IMR-90 (cell line): ENCODE measurements around the gene TAF11L13. TPM values are rescaled to one million over a fixed set of nuclear protein-coding genes. Genes with fewer than 3 reads are reported as not detected.

ENCODE experiments used
- ATAC-seq: fragments of 200-7000 bp; cut with Tn5 transposase; 2 replicates; pipeline ENCODE4 v1.9.1; 2020; ENCODE audit warnings: low read depth, mild to moderate bottlenecking, moderate library complexity
- BruUV-seq: library from RNA; stranded (reverse); fragments of 400-500 nt; replicated peaks from 2 replicates; lab custom pipeline; 2021; lab: Mats Ljungman, UMichigan
- CTCF ChIA-PET: fragments of 300-600 bp; formaldehyde crosslinking; extraction: SDS; loops from one replicate; lab custom pipeline; 2021; ENCODE audit warnings: antibody characterized with exemption; lab: Yijun Ruan, JAX
- POLR2A ChIA-PET: fragments of 300-600 bp; sonication (Branson Sonifier 250); formaldehyde crosslinking; loops from one replicate; lab custom pipeline; 2022; ENCODE audit warnings: antibody characterized with exemption; ENCODE audit not compliant: unreplicated experiment; lab: Charles Lee
- DNase-seq: peaks from one replicate; pipeline ENCODE4 v3.0.0; 2013
- H2AFZ ChIP-seq: replicated peaks from 2 replicates; pipeline ENCODE3; 2013; ENCODE audit warnings: low read length, mild to moderate bottlenecking; ENCODE audit not compliant: poor library complexity
- H2AK5ac ChIP-seq: 2 replicates; pipeline ENCODE4 v1.6.1; 2013; ENCODE audit warnings: low read depth, low read length, inconsistent platforms
- H2AK9ac ChIP-seq: replicated peaks from 2 replicates; pipeline ENCODE3; 2013; ENCODE audit warnings: mild to moderate bottlenecking, low read depth, low read length, moderate library complexity; ENCODE audit not compliant: poor library complexity
- H2BK120ac ChIP-seq: 2 replicates; pipeline ENCODE4 v1.6.1; 2013; ENCODE audit warnings: low read depth, low read length, inconsistent platforms
- H2BK15ac ChIP-seq: 3 replicates; pipeline ENCODE4 v1.6.1; 2013; ENCODE audit warnings: low read depth, low read length, inconsistent platforms
- H2BK20ac ChIP-seq: 2 replicates; pipeline ENCODE4 v1.6.1; 2013; ENCODE audit warnings: low read depth, mild to moderate bottlenecking, inconsistent platforms, low read length, moderate library complexity
- H2BK5ac ChIP-seq: 2 replicates; pipeline ENCODE4 v1.6.1; 2013; ENCODE audit warnings: mild to moderate bottlenecking, low read depth, low read length, inconsistent platforms; ENCODE audit not compliant: poor library complexity, severe bottlenecking
- H3K14ac ChIP-seq: replicated peaks from 2 replicates; pipeline ENCODE4 v1.6.1; 2013; ENCODE audit warnings: low read depth, low read length, inconsistent platforms
- H3K18ac ChIP-seq: 2 replicates; pipeline ENCODE4 v1.6.1; 2013; ENCODE audit warnings: low read depth, low read length, control low read depth
- H3K23ac ChIP-seq: 2 replicates; pipeline ENCODE4 v1.6.1; 2013; ENCODE audit warnings: low read depth, low read length, inconsistent platforms
- H3K27ac ChIP-seq: 2 replicates; pipeline ENCODE4 v1.5.1; 2013; ENCODE audit warnings: mild to moderate bottlenecking, control low read depth, low read length; ENCODE audit not compliant: insufficient read depth
- H3K27me3 ChIP-seq: 2 replicates; pipeline ENCODE4 v1.6.1; 2013; ENCODE audit warnings: low read length; ENCODE audit not compliant: control insufficient read depth, insufficient read depth
- H3K36me3 ChIP-seq: 2 replicates; pipeline ENCODE4 v1.6.1; 2013; ENCODE audit warnings: low read length, mixed read lengths; ENCODE audit not compliant: control insufficient read depth, insufficient read depth
- H3K4ac ChIP-seq: 2 replicates; pipeline ENCODE4 v1.6.1; 2013; ENCODE audit warnings: low read depth, low read length, inconsistent platforms
- H3K4me1 ChIP-seq: 2 replicates; pipeline ENCODE4 v1.6.1; 2013; ENCODE audit warnings: low read length, mixed read lengths; ENCODE audit not compliant: control insufficient read depth, insufficient read depth
- H3K4me2 ChIP-seq: 2 replicates; pipeline ENCODE4 v1.6.1; 2013; ENCODE audit warnings: low read depth, mild to moderate bottlenecking, control low read depth, low read length, moderate library complexity
- H3K4me3 ChIP-seq: 2 replicates; pipeline ENCODE4 v1.5.1; 2013; ENCODE audit warnings: low read depth, mild to moderate bottlenecking, control low read depth, low read length, moderate library complexity; ENCODE audit not compliant: insufficient read depth
- H3K56ac ChIP-seq: 2 replicates; pipeline ENCODE4 v1.6.1; 2013; ENCODE audit warnings: low read length, inconsistent platforms; ENCODE audit not compliant: insufficient read depth; ENCODE audit errors: extremely low read depth
- H3K79me1 ChIP-seq, 2 experiments: 2 replicates each; pipeline ENCODE4 v1.6.1; 2013; ENCODE audit warnings: low read length in 2 of 2, inconsistent platforms in 1 of 2, low read depth in 1 of 2
- H3K9ac ChIP-seq: 2 replicates; pipeline ENCODE4 v1.6.1; 2013; ENCODE audit warnings: low read depth, low read length, control low read depth
- H3K9me1 ChIP-seq: 2 replicates; pipeline ENCODE4 v1.6.1; 2013; ENCODE audit warnings: low read length, inconsistent platforms; ENCODE audit not compliant: insufficient read depth
- H3K9me3 ChIP-seq: 2 replicates; pipeline ENCODE4 v1.6.1; 2013; ENCODE audit warnings: low read length; ENCODE audit not compliant: control insufficient read depth, insufficient read depth
- H4K20me1 ChIP-seq: 2 replicates; pipeline ENCODE4 v1.6.1; 2013; ENCODE audit warnings: low read length, inconsistent platforms; ENCODE audit not compliant: insufficient read depth
- H4K5ac ChIP-seq: 2 replicates; pipeline ENCODE4 v1.6.1; 2013; ENCODE audit warnings: mild to moderate bottlenecking, low read depth, low read length, control low read depth
- H4K8ac ChIP-seq, 2 experiments: 2 replicates each; pipeline ENCODE4 v1.6.1; 2013; ENCODE audit warnings: low read depth in 2 of 2, low read length in 2 of 2, control low read depth in 1 of 2, inconsistent platforms in 1 of 2
- H4K91ac ChIP-seq: 2 replicates; pipeline ENCODE4 v1.6.1; 2013; ENCODE audit warnings: low read depth, low read length, inconsistent platforms; ENCODE audit not compliant: insufficient read depth
- BHLHE40 ChIP-seq: fragments of 150-350 bp; IDR thresholded peaks from 2 replicates; pipeline ENCODE4 v1.6.1; 2016; ENCODE audit warnings: mild to moderate bottlenecking, low read depth, low read length
- CEBPB ChIP-seq: IDR thresholded peaks from 2 replicates; pipeline ENCODE4 v1.6.1; 2012; ENCODE audit warnings: low read depth, low read length, improper control_type of control experiment
- CHD1 ChIP-seq: IDR thresholded peaks from 2 replicates; pipeline ENCODE4 v1.6.1; 2012; ENCODE audit warnings: low read depth, low read length, improper control_type of control experiment
- FOS ChIP-seq: fragments of 150-350 bp; IDR thresholded peaks from 2 replicates; pipeline ENCODE4 v1.6.1; 2016; ENCODE audit warnings: low read depth, low read length
- MAFK ChIP-seq: IDR thresholded peaks from 2 replicates; pipeline ENCODE4 v1.6.1; 2012; ENCODE audit warnings: low read depth, low read length, improper control_type of control experiment
- MAZ ChIP-seq: IDR thresholded peaks from 2 replicates; pipeline ENCODE4 v1.6.1; 2012; ENCODE audit warnings: low read depth, mild to moderate bottlenecking, low read length, improper control_type of control experiment, moderate library complexity, borderline replicate concordance
- MXI1 ChIP-seq: IDR thresholded peaks from 2 replicates; pipeline ENCODE4 v1.6.1; 2012; ENCODE audit warnings: low read depth, mild to moderate bottlenecking, low read length, moderate library complexity, borderline replicate concordance
- NFE2L2 ChIP-seq: fragments of 150-350 bp; IDR thresholded peaks from 2 replicates; pipeline ENCODE4 v1.6.1; 2016; ENCODE audit warnings: low read depth, mild to moderate bottlenecking, low read length
- POLR2A ChIP-seq: IDR thresholded peaks from 2 replicates; pipeline ENCODE4 v1.6.1; 2012; ENCODE audit warnings: mild to moderate bottlenecking, low read depth, low read length
- RAD21 ChIP-seq: IDR thresholded peaks from 2 replicates; pipeline ENCODE4 v1.6.1; 2012; ENCODE audit warnings: low read length, improper control_type of control experiment
- RCOR1 ChIP-seq: IDR thresholded peaks from 2 replicates; pipeline ENCODE4 v1.6.1; 2012; ENCODE audit warnings: mild to moderate bottlenecking, low read length, improper control_type of control experiment; ENCODE audit not compliant: insufficient replicate concordance
- RFX5 ChIP-seq: IDR thresholded peaks from 2 replicates; pipeline ENCODE4 v1.8.0; 2012; ENCODE audit warnings: low read depth, mild to moderate bottlenecking, low read length, moderate library complexity
- SMC3 ChIP-seq: fragments of 150-350 bp; IDR thresholded peaks from 2 replicates; pipeline ENCODE4 v1.6.1; 2016; ENCODE audit warnings: low read depth, mild to moderate bottlenecking, antibody characterized with exemption, low read length, moderate library complexity
- WGBS, 2 experiments: methylation state at CpG; one replicate each; pipeline versions ENCODE4 v1.1.5 to v1.1.7; 2013; ENCODE audit warnings: missing lambda C conversion rate in 2 of 2; ENCODE audit not compliant: insufficient read length in 1 of 2; ENCODE audit errors: extremely low coverage in 2 of 2; 5-methylcytosine and 5-hydroxymethylcytosine counted together
- dilution Hi-C: fragments of 300-500 bp; cut with HindIII; formaldehyde crosslinking; loops from one replicate; pipeline ENCODE4 v1.14.3; 2018; ENCODE audit warnings: low sequenced_read_pairs; ENCODE audit not compliant: unreplicated experiment
- in situ Hi-C: fragments of 300-500 bp; cut with MboI; formaldehyde crosslinking; loops from 3 replicates; pipeline ENCODE4 v1.14.3; 2019; ENCODE audit warnings: low sequenced_read_pairs, inconsistent platforms, mixed read lengths
- intact Hi-C: fragments of 100-400 bp; cut with micrococcal nuclease; formaldehyde crosslinking; loops from 2 replicates; pipeline ENCODE4 v1.10.0; 2022
- polyA plus RNA-seq, 3 experiments: library from polyadenylated mRNA; depleted of rRNA; stranded (reverse); fragments of >200 nt; gene quantifications; 2 replicates each; pipeline ENCODE4 v1.2.3, GENCODE V29; 2012; ENCODE audit warnings: low replicate concordance in 1 of 3
- total RNA-seq: library from RNA; depleted of rRNA; stranded (reverse); fragments of >200 nt; gene quantifications from 2 replicates; pipeline ENCODE4 v1.2.3, GENCODE V29; 2012
- TF ChIP-seq, protein P1 (sequence below): fragments of 150-350 bp; IDR thresholded peaks from 2 replicates; pipeline ENCODE4 v1.6.1; 2017; ENCODE audit warnings: mild to moderate bottlenecking, antibody characterized with exemption, low read length, low read depth
- TF ChIP-seq, protein P2 (sequence below): conservative IDR thresholded peaks from 2 replicates; pipeline ENCODE4 v1.5.1; 2012; ENCODE audit warnings: mild to moderate bottlenecking, low read depth, low read length, improper control_type of control experiment
- TF ChIP-seq, protein P3 (sequence below): fragments of 150-350 bp; IDR thresholded peaks from 2 replicates; pipeline ENCODE4 v1.6.1; 2016; ENCODE audit warnings: low read depth, mild to moderate bottlenecking, low read length, moderate library complexity, borderline replicate concordance

TAF11L13 gene
- total and polyA plus RNA-seq, 2 of the 4 experiments (the other 2 are of a cell fraction), result not detected

DNA sequence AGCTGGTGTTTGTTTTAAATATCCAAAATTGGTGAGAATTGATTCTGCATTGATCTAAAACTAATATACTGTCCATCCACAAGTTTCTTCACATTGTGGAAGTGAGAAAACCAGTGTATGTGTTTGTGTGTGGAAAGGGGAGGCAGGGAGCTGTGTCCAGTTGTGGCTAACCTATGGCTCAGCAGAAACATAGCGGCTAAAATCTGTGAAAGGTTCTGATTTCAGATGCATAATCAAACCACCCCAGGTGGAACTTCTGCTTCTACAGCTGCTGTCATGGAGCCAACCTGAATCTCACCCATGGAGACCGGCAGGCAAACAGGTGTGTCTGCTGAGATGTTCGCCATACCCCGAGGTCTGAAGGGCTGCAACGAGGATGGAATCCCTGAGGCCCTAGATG is 2.3 kb downstream of the TAF11L13 start, which contains the start of gene TAF11L14:
Gene TAF11L14, plus strand, starts transcription at position 301 of the 400 bp plus-strand sequence.
- no peak within 1 kb of the TSS for H3K18ac ChIP-seq
- WGBS, 2 experiments, result 54% methylated on average over 3 of the region's 5 CpGs; no CpG with 5 or more reads in 1 of the 2 experiments
- H4K20me1 ChIP-seq, result no peaks in the 10 kb centered on the region
- H3K4me2 ChIP-seq, result no peak within 1 kb of the TSS
- no peak within 1 kb of the TSS for H2BK15ac ChIP-seq
- H3K56ac ChIP-seq, result no peak within 1 kb of the TSS
- ATAC-seq (no peak), DNase-seq (no peak)
- no peak within 1 kb of the TSS for H2AFZ ChIP-seq
- H3K36me3 ChIP-seq, result no peaks in the 10 kb centered on the region
- H3K4ac ChIP-seq, result no peak within 1 kb of the TSS
- no peak within 1 kb of the TSS for H4K5ac ChIP-seq
- in situ Hi-C loops, result no loop called here
- CTCF ChIA-PET, result no interaction called here
- H3K79me1 ChIP-seq, result no peaks in the 10 kb centered on the region
- no peak within 1 kb of the TSS for H2AK5ac ChIP-seq
- H3K23ac ChIP-seq, result no peak within 1 kb of the TSS
- no peaks in the 10 kb centered on the region for H3K4me1 ChIP-seq
- BruUV-seq, result no TSS peak
- no peak within 1 kb of the TSS for H3K4me3 ChIP-seq
- dilution Hi-C loops, result no loop called here
- no peaks in the 10 kb centered on the region for H3K27me3 ChIP-seq
- no peaks in the 10 kb centered on the region for H3K9me1 ChIP-seq
- no peak within 1 kb of the TSS for H2BK5ac ChIP-seq
- no peak within 1 kb of the TSS for H2BK120ac ChIP-seq
- intact Hi-C loops, result no loop called here
- H3K27ac ChIP-seq, result no peak within 1 kb of the TSS
- no peak within 1 kb of the TSS for H4K8ac ChIP-seq
- no peak within 1 kb of the TSS for H2AK9ac ChIP-seq
- TF ChIP-seq BHLHE40 (no peak), SMC3 (no peak), FOS (no peak), RAD21 (no peak), MAZ (no peak), RCOR1 (no peak), NFE2L2 (no peak), MXI1 (no peak), MAFK (no peak), RFX5 (no peak), CHD1 (no peak), POLR2A (no peak), CEBPB (no peak)
- TF ChIP-seq, protein P1, sequence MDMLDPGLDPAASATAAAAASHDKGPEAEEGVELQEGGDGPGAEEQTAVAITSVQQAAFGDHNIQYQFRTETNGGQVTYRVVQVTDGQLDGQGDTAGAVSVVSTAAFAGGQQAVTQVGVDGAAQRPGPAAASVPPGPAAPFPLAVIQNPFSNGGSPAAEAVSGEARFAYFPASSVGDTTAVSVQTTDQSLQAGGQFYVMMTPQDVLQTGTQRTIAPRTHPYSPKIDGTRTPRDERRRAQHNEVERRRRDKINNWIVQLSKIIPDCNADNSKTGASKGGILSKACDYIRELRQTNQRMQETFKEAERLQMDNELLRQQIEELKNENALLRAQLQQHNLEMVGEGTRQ, result no peak
- TF ChIP-seq, protein P2, sequence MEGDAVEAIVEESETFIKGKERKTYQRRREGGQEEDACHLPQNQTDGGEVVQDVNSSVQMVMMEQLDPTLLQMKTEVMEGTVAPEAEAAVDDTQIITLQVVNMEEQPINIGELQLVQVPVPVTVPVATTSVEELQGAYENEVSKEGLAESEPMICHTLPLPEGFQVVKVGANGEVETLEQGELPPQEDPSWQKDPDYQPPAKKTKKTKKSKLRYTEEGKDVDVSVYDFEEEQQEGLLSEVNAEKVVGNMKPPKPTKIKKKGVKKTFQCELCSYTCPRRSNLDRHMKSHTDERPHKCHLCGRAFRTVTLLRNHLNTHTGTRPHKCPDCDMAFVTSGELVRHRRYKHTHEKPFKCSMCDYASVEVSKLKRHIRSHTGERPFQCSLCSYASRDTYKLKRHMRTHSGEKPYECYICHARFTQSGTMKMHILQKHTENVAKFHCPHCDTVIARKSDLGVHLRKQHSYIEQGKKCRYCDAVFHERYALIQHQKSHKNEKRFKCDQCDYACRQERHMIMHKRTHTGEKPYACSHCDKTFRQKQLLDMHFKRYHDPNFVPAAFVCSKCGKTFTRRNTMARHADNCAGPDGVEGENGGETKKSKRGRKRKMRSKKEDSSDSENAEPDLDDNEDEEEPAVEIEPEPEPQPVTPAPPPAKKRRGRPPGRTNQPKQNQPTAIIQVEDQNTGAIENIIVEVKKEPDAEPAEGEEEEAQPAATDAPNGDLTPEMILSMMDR, result no peak
- TF ChIP-seq, protein P3, sequence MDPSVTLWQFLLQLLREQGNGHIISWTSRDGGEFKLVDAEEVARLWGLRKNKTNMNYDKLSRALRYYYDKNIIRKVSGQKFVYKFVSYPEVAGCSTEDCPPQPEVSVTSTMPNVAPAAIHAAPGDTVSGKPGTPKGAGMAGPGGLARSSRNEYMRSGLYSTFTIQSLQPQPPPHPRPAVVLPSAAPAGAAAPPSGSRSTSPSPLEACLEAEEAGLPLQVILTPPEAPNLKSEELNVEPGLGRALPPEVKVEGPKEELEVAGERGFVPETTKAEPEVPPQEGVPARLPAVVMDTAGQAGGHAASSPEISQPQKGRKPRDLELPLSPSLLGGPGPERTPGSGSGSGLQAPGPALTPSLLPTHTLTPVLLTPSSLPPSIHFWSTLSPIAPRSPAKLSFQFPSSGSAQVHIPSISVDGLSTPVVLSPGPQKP, result no peak
- H4K91ac ChIP-seq, result no peak within 1 kb of the TSS
- H2BK20ac ChIP-seq, result no peak within 1 kb of the TSS
- no peaks in the 10 kb centered on the region for H3K9me3 ChIP-seq
- POLR2A ChIA-PET, result no interaction called here
- no peak within 1 kb of the TSS for H3K14ac ChIP-seq
- no peak within 1 kb of the TSS for H3K9ac ChIP-seq
